ENCODE results near the gene PDGFC. TPM values are rescaled to one million over a fixed set of nuclear protein-coding genes. Genes with fewer than 3 reads are reported as not detected.

PDGFC gene
- total and polyA plus RNA-seq, 7 donors: 3.0 to 44.4 (median 21.9) TPM

DNA sequence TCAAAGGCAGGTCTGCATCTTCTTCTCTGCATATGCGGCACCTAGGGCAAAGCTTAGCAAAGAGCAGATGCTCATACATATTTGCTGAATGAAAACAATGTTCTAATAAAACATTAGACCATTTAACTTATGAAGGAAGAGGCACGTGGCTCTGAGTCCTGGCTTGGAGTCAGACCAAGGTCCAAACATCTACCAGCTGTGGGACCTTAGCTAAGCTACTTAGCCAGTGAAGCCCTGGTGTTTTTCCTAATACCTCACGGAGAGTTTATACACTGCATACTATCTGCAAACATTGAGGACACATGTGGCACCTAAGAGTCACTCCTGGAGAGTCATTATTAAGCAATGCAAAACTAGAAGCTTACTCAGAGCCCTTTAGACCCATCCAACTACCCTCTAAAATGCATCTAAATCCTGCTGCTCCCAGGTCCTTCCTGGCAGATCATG lies 9.0 kb downstream of the PDGFC start:
- no peak overlapping the region for H3K4me3 ChIP-seq

DNA sequence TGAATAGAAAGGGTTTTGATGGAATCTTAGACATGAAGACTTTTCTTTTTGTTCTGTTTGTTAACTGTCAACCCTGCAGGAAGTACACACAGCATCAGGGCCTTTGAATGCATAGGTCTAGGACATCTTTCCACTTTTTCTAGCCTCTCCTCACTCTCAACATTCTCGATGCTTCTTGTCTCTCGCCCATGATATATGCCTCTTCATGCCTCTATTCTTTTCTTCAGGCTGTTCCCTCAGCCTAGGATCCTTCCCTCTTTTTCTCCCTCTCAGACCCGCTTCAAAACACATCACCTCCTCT lies 9.6 kb downstream of the PDGFC start:
- TF ChIP-seq EP300 (IDR thresholded peaks at IDR 0.05) (no peak), POLR2A (IDR thresholded peaks at IDR 0.05) (no peak), POLR2AphosphoS5 (IDR thresholded peaks at IDR 0.05) (no peak)
- TF ChIP-seq, protein P1, sequence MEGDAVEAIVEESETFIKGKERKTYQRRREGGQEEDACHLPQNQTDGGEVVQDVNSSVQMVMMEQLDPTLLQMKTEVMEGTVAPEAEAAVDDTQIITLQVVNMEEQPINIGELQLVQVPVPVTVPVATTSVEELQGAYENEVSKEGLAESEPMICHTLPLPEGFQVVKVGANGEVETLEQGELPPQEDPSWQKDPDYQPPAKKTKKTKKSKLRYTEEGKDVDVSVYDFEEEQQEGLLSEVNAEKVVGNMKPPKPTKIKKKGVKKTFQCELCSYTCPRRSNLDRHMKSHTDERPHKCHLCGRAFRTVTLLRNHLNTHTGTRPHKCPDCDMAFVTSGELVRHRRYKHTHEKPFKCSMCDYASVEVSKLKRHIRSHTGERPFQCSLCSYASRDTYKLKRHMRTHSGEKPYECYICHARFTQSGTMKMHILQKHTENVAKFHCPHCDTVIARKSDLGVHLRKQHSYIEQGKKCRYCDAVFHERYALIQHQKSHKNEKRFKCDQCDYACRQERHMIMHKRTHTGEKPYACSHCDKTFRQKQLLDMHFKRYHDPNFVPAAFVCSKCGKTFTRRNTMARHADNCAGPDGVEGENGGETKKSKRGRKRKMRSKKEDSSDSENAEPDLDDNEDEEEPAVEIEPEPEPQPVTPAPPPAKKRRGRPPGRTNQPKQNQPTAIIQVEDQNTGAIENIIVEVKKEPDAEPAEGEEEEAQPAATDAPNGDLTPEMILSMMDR (IDR thresholded peaks at IDR 0.05): no peak
- intact Hi-C loops (cut with DNase I): loop anchor here (10.0 kb wide), 1 partner anchor 797 kb away; no protein-coding TSS in a partner anchor
- DNase-seq: no peak
- Histone ChIP-seq H3K4me3 (no peak overlapping the region), H3K36me3 (no peaks in the 10 kb centered on the region), H3K9me3 (no peaks in the 10 kb centered on the region), H3K27me3 (no peaks in the 10 kb centered on the region), H3K27ac (peak overlapping the region; percentile 60 to 76 (median 72)), H3K4me1 (peaks cover 0 to 76% (median 57%) of the 10 kb centered on the region in 4 donors)
- WGBS, 2 donors: 66 to 77% methylated on average over 3 of the region's 3 CpGs

More for the DNA sequence above, 9.0 kb downstream of the PDGFC start:
- intact Hi-C loops (cut with DNase I): loop anchor here (10.0 kb wide), 1 partner anchor 798 kb away; no protein-coding TSS in a partner anchor
- WGBS, 2 donors: 57 to 68% methylated on average over 3 of the region's 3 CpGs
- DNase-seq: peak; percentile 91
- H3K27me3 ChIP-seq: no peaks in the 10 kb centered on the region
- H3K4me1 ChIP-seq: peaks cover 0 to 76% (median 55%) of the 10 kb centered on the region in 4 donors
- H3K36me3 ChIP-seq: no peaks in the 10 kb centered on the region
- H3K9me3 ChIP-seq: no peaks in the 10 kb centered on the region
- H3K27ac ChIP-seq: peak overlapping the region; percentile 60 to 76 (median 72)
- TF ChIP-seq POLR2AphosphoS5 (IDR thresholded peaks at IDR 0.05): peak in 3 of 4 donors; percentile 56 to 65 (median 59)
- TF ChIP-seq EP300 (IDR thresholded peaks at IDR 0.05): peak in 1 of 4 donors; percentile 7
- TF ChIP-seq, protein P1 (IDR thresholded peaks at IDR 0.05): no peak

DNA sequence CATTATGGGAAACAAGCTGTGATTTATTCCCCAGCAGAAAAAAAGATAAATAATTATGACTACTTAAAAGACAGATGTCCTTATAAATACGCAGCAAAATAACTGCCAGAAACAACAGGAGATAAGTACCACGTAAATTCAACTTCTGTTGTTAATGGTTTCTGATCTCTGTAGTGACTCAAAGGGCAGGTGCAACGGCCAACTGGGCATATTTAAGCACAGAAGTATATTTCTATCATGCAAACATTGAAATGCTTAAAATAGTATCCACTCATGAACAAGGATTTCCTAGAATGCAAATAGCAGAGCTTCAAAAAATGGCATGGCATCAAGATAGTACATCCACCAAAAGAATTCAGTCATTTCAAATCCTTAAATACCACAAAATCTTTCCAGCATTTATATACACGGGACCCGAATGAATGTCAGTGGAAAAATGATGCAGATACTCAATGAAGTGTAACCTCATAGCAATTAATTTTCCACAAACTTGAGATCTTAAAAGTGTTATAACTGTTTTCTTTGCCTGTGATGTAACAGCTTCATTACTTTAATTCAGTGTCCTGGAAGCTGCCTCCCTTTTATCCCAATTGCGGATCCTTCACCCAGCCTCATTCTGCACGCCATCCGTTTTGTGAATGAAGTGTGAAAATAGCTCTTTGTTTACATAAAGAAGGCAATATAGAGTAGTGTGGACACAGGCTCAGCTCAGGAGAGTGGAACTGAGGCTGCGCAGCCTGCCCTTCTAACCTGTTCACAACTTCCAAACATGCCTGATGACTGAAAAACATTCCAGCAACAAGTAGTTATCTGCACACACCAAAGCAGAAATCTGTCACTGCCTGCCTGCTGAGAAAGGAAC lies 10.2 kb downstream of the PDGFC start:
- no peaks in the 10 kb centered on the region for H3K36me3 ChIP-seq
- H3K4me1 ChIP-seq: peaks cover 0 to 71% (median 57%) of the 10 kb centered on the region in 4 donors
- no peak overlapping the region for H3K4me3 ChIP-seq
- H3K9me3 ChIP-seq: no peaks in the 10 kb centered on the region
- no peaks in the 10 kb centered on the region for H3K27me3 ChIP-seq
- intact Hi-C loops (cut with DNase I): loop anchor here (10.0 kb wide), 1 partner anchor 797 kb away; no protein-coding TSS in a partner anchor
- DNase-seq: no peak
- H3K27ac ChIP-seq: peak overlapping the region; percentile 60 to 76 (median 72)
- 66 to 80% methylated on average over 9 of the region's 9 CpGs for WGBS, 2 donors
- TF ChIP-seq POLR2AphosphoS5 (IDR thresholded peaks at IDR 0.05): peak in 1 of 4 donors; percentile 10
- TF ChIP-seq, protein P1 (IDR thresholded peaks at IDR 0.05): no peak

DNA sequence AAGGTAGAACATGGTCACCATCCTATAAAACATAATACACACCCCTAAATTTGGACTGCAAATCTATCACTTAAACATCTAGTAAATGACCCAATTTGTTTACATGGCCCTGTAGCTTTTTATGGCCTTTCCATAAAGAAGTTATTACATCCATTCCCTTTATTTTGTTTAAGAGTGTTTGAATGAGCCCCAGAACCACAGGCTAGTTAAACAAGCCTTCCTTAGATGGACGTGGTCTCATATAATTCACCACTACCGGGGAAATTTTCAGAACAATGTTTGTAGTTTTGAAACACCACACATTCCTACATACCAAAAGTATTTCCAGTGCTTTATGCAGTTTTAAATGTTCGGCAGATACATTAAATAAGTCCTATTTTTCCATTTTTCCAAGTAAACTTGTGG lies 12.3 kb downstream of the PDGFC start:
- H3K36me3 ChIP-seq: no peaks in the 10 kb centered on the region
- no peaks in the 10 kb centered on the region for H3K9me3 ChIP-seq
- no peak for DNase-seq
- H3K27me3 ChIP-seq: no peaks in the 10 kb centered on the region
- 17 to 62% methylated on average over 3 of the region's 3 CpGs for WGBS, 2 donors
- TF ChIP-seq POLR2AphosphoS5 (IDR thresholded peaks at IDR 0.05) (peak in 1 of 4 donors; percentile 34), EP300 (IDR thresholded peaks at IDR 0.05) (no peak)
- H3K4me3 ChIP-seq: no peak overlapping the region
- intact Hi-C loops (cut with DNase I): no loop called here
- peaks cover 0 to 74% (median 59%) of the 10 kb centered on the region in 4 donors for H3K4me1 ChIP-seq
- peak overlapping the region in 2 of 4 donors; percentile 61 to 71 for H3K27ac ChIP-seq

DNA sequence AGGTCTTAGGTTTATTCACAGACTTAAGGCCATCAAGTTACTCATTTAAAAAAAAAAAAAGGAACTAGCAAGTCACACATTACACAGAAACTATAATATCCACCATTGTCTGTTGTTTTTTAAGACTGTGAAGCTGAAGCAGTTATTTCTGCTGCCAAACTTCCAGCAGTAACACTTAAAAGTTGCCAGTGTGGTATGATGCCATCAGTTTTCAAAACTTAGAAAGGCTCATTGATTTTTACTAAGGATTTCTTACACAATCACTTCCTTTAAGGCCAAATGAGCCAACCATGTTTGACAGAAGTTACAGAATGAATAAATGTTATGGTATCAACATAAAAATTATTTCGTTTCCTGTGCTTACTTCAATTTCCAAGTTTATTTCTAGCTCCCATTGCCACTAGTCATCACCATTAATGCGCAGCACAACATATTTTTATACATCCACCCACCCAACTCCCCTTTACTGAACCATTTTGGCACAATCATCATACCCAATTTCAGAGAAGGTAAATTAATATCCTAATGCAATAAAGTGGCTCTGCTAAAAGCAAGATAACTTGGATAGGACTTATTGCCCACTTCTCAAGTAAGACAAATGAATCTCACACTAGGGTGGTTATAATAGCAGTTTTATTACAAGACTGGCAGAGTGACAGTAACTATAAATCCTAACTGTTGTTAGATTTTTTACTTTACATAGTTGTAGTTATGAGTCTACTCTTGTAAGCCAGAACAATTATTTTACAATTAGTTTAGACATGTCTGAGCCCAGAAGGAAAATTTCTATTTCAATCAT lies 13.1 kb downstream of the PDGFC start:
- H3K4me3 ChIP-seq: no peak overlapping the region
- intact Hi-C loops (cut with DNase I): no loop called here
- no peaks in the 10 kb centered on the region for H3K27me3 ChIP-seq
- DNase-seq: no peak
- H3K4me1 ChIP-seq: peaks cover 0 to 78% (median 59%) of the 10 kb centered on the region in 4 donors
- no peaks in the 10 kb centered on the region for H3K9me3 ChIP-seq
- H3K27ac ChIP-seq: peak overlapping the region; percentile 10 to 71 (median 47)
- 52 to 67% methylated on average over 2 of the region's 2 CpGs for WGBS, 2 donors
- no peak for TF ChIP-seq EP300 (IDR thresholded peaks at IDR 0.05)
- TF ChIP-seq POLR2AphosphoS5 (IDR thresholded peaks at IDR 0.05): peak in 2 of 4 donors; percentile 13 to 53
- TF ChIP-seq, protein P1 (IDR thresholded peaks at IDR 0.05): no peak
- no peak for TF ChIP-seq POLR2A (IDR thresholded peaks at IDR 0.05)
- H3K36me3 ChIP-seq: no peaks in the 10 kb centered on the region
